ENCODE results near the gene PISD. TPM values are rescaled to one million over a fixed set of nuclear protein-coding genes. Genes with fewer than 3 reads are reported as not detected.

The PISD gene
- total RNA-seq, 3 donors from 2014 or later (not counting 1 experiment from before 2014, with no cell fraction given), result 36.0 to 52.1 (median 47.8) TPM

- Histone ChIP-seq H3K36me3 (ENCODE audit: control insufficient read depth, insufficient read depth, low read length) (peaks cover 50% of the 10 kb centered on the region), H3K27me3 (ENCODE audit: control insufficient read depth, insufficient read depth, low read length) (no peaks in the 10 kb centered on the region), H3K4me3 (ENCODE audit: low read length) (no peak overlapping the region), H3K9me3 (ENCODE audit: control insufficient read depth, insufficient read depth, low read length) (no peaks in the 10 kb centered on the region), H3K4me1 (ENCODE audit: control insufficient read depth, insufficient read depth, low read length) (peaks cover 2% of the 10 kb centered on the region), H3K27ac (ENCODE audit: low read length) (no peak overlapping the region)
- ATAC-seq, result no peak
- Mint-ChIP-seq H3K27me3 (ENCODE audit: low read depth in 2 of 2) (no peaks in the 10 kb centered on the region), H3K4me1 (peaks cover 0 to 10% of the 10 kb centered on the region in 2 donors), H3K4me3 (no peak overlapping the region), H3K27ac (peak overlapping the region in 1 of 2 donors; percentile 7), H3K9me3 (no peaks in the 10 kb centered on the region), H3K36me3 (peaks cover 14% of the 10 kb centered on the region)
- WGBS (ENCODE audit: insufficient coverage), result 99% methylated on average over 3 of the region's 3 CpGs
- TF ChIP-seq CTCF (IDR thresholded peaks at IDR 0.05), result no peak
- DNase-seq, result no peak
- intact Hi-C loops (cut with micrococcal nuclease), result no loop called here
Observed at GRCh38 chr22:31583861-31584485, 78.0 kb downstream of the PISD start.

GRCh38 chr22:31579835-31580242 lies 82.2 kb downstream of the PISD start:
- TF ChIP-seq CTCF (IDR thresholded peaks at IDR 0.05), result no peak
- peaks cover 45% of the 10 kb centered on the region for H3K36me3 ChIP-seq (ENCODE audit: control insufficient read depth, insufficient read depth, low read length)
- WGBS (ENCODE audit: insufficient coverage), result 100% methylated on average over 1 of the region's 1 CpG
- peaks cover 2% of the 10 kb centered on the region for H3K4me1 ChIP-seq (ENCODE audit: control insufficient read depth, insufficient read depth, low read length)
- no peak overlapping the region for H3K4me3 ChIP-seq (ENCODE audit: low read length)
- H3K9me3 ChIP-seq (ENCODE audit: control insufficient read depth, insufficient read depth, low read length), result no peaks in the 10 kb centered on the region
- no peak overlapping the region for H3K27ac ChIP-seq (ENCODE audit: low read length)
- H3K27me3 ChIP-seq (ENCODE audit: control insufficient read depth, insufficient read depth, low read length), result no peaks in the 10 kb centered on the region
- DNase-seq (no peak), ATAC-seq (no peak)
- H3K4me3 Mint-ChIP-seq, result no peak overlapping the region
- intact Hi-C loops (cut with micrococcal nuclease), result no loop called here
- H3K9me3 Mint-ChIP-seq, result no peaks in the 10 kb centered on the region
- no peaks in the 10 kb centered on the region for H3K27me3 Mint-ChIP-seq (ENCODE audit: low read depth in 2 of 2)
- peaks cover 12% of the 10 kb centered on the region for H3K36me3 Mint-ChIP-seq
- peaks cover 0 to 4% of the 10 kb centered on the region in 2 donors for H3K4me1 Mint-ChIP-seq
- peak overlapping the region; percentile 15 to 54 for H3K27ac Mint-ChIP-seq

- TF ChIP-seq CTCF (IDR thresholded peaks at IDR 0.05), result no peak
- Mint-ChIP-seq H3K27ac (no peak overlapping the region), H3K9me3 (no peaks in the 10 kb centered on the region), H3K36me3 (peaks cover 6% of the 10 kb centered on the region), H3K4me3 (no peak overlapping the region), H3K4me1 (peaks cover 0 to 4% of the 10 kb centered on the region in 2 donors), H3K27me3 (ENCODE audit: low read depth in 2 of 2) (no peaks in the 10 kb centered on the region)
- H3K9me3 ChIP-seq (ENCODE audit: control insufficient read depth, insufficient read depth, low read length), result no peaks in the 10 kb centered on the region
- WGBS (ENCODE audit: insufficient coverage), result 99% methylated on average over 5 of the region's 5 CpGs
- no peak overlapping the region for H3K4me3 ChIP-seq (ENCODE audit: low read length)
- H3K27ac ChIP-seq (ENCODE audit: low read length), result no peak overlapping the region
- ATAC-seq, result no peak
- H3K27me3 ChIP-seq (ENCODE audit: control insufficient read depth, insufficient read depth, low read length), result no peaks in the 10 kb centered on the region
- intact Hi-C loops (cut with micrococcal nuclease), result no loop called here
- peaks cover 2% of the 10 kb centered on the region for H3K4me1 ChIP-seq (ENCODE audit: control insufficient read depth, insufficient read depth, low read length)
- H3K36me3 ChIP-seq (ENCODE audit: control insufficient read depth, insufficient read depth, low read length), result peaks cover 43% of the 10 kb centered on the region
- DNase-seq, result no peak
Observed at GRCh38 chr22:31578171-31578570, 83.8 kb downstream of the PISD start.

GRCh38 chr22:31577711-31578110 lies 84.3 kb downstream of the PISD start:
- ATAC-seq (no peak), DNase-seq (no peak)
- no peak overlapping the region for H3K4me3 Mint-ChIP-seq
- peaks cover 6% of the 10 kb centered on the region for H3K36me3 Mint-ChIP-seq
- TF ChIP-seq CTCF (IDR thresholded peaks at IDR 0.05), result no peak
- intact Hi-C loops (cut with micrococcal nuclease), result no loop called here
- H3K27ac Mint-ChIP-seq, result no peak overlapping the region
- Histone ChIP-seq H3K36me3 (ENCODE audit: control insufficient read depth, insufficient read depth, low read length) (peaks cover 47% of the 10 kb centered on the region), H3K9me3 (ENCODE audit: control insufficient read depth, insufficient read depth, low read length) (no peaks in the 10 kb centered on the region), H3K27ac (ENCODE audit: low read length) (no peak overlapping the region), H3K27me3 (ENCODE audit: control insufficient read depth, insufficient read depth, low read length) (no peaks in the 10 kb centered on the region), H3K4me3 (ENCODE audit: low read length) (no peak overlapping the region), H3K4me1 (ENCODE audit: control insufficient read depth, insufficient read depth, low read length) (peaks cover 2% of the 10 kb centered on the region)
- no peaks in the 10 kb centered on the region for H3K27me3 Mint-ChIP-seq (ENCODE audit: low read depth in 2 of 2)
- H3K4me1 Mint-ChIP-seq, result peaks cover 0 to 4% of the 10 kb centered on the region in 2 donors
- 97% methylated on average over 5 of the region's 5 CpGs for WGBS (ENCODE audit: insufficient coverage)
- no peaks in the 10 kb centered on the region for H3K9me3 Mint-ChIP-seq

Measured in natural killer cell (primary cell).